Muscle layer of duodenum (tissue), 2 donors: ENCODE measurements around the gene AGPAT3.

ENCODE experiments used
- H3K27ac ChIP-seq: one replicate; pipeline ENCODE4 v1.7.0; 2013; ENCODE audit warnings: mild to moderate bottlenecking, low read length
- H3K27me3 ChIP-seq: one replicate; pipeline ENCODE4 v1.7.0; 2013; ENCODE audit warnings: low read depth, mild to moderate bottlenecking, control low read depth, low read length
- H3K36me3 ChIP-seq, 2 donors: one replicate each; pipeline ENCODE4 v1.7.0; 2013; ENCODE audit warnings: low read length in 2 of 2, control low read depth in 1 of 2, mild to moderate bottlenecking in 1 of 2; ENCODE audit not compliant: insufficient read depth in 2 of 2, control insufficient read depth in 1 of 2
- H3K4me1 ChIP-seq, 2 donors: one replicate each; pipeline ENCODE4 v1.7.0; 2013; ENCODE audit warnings: low read length in 2 of 2, mild to moderate bottlenecking in 2 of 2, control low read depth in 1 of 2, moderate library complexity in 1 of 2; ENCODE audit not compliant: insufficient read depth in 2 of 2, control insufficient read depth in 1 of 2
- H3K4me3 ChIP-seq, 2 donors: one replicate each; pipeline ENCODE4 v1.7.0; 2013; ENCODE audit warnings: low read length in 2 of 2, low read depth in 1 of 2, mild to moderate bottlenecking in 1 of 2
- H3K9me3 ChIP-seq, 2 donors: one replicate each; pipeline ENCODE4 v1.7.0; 2013; ENCODE audit warnings: low read length in 2 of 2, control low read depth in 1 of 2, mild to moderate bottlenecking in 1 of 2; ENCODE audit not compliant: control insufficient read depth in 1 of 2
- donor health status: healthy.

AGPAT3 gene

DNA sequence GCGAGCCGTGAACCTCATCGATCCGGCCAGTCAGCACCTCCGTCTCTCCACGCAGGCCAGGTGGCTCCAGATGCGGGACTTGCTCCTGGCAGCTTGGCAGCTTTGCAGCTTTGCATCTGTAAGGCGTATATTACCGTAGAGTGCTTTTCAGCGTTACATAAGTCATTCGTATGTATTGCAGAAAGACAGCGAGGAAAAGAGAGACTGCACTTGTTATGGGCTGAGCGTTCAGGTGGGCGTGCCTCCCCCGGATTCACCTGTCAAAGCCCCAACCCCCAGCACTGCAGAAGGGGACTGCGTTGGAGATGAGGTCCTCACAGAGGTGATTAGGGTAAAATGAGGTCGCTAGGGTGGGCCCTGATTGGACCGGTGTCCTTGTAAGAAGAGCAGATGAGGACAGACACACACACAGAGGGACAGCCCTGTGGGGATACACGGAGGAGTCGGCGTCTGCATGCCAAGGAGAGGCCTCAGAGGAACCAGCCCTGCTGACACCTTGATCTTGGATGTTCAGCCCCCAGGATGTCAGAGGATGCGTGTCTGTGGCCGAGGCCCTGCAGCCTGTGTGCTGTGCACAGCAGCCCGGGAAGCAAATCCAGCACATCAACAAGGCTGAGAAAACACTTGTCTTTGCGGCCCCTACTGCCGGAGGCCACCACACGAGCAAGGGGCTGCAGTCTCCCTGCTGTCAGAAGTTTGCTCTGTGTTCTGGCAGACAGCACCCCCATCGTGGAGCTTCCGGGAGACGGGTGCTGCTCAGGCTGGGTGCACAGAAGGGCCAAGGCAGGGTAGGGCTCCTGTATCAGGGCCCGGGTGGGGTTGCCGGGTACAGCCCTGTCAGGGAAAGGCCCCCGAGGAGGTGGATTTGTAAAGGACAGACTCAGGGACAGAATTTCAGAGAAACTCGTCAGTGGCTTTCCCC lies 10.9 kb upstream of the AGPAT3 start:
- Histone ChIP-seq H3K9me3 (no peaks in the 10 kb centered on the region), H3K36me3 (no peaks in the 10 kb centered on the region), H3K27me3 (no peaks in the 10 kb centered on the region), H3K4me1 (no peaks in the 10 kb centered on the region), H3K4me3 (no peak overlapping the region), H3K27ac (no peak overlapping the region)

DNA sequence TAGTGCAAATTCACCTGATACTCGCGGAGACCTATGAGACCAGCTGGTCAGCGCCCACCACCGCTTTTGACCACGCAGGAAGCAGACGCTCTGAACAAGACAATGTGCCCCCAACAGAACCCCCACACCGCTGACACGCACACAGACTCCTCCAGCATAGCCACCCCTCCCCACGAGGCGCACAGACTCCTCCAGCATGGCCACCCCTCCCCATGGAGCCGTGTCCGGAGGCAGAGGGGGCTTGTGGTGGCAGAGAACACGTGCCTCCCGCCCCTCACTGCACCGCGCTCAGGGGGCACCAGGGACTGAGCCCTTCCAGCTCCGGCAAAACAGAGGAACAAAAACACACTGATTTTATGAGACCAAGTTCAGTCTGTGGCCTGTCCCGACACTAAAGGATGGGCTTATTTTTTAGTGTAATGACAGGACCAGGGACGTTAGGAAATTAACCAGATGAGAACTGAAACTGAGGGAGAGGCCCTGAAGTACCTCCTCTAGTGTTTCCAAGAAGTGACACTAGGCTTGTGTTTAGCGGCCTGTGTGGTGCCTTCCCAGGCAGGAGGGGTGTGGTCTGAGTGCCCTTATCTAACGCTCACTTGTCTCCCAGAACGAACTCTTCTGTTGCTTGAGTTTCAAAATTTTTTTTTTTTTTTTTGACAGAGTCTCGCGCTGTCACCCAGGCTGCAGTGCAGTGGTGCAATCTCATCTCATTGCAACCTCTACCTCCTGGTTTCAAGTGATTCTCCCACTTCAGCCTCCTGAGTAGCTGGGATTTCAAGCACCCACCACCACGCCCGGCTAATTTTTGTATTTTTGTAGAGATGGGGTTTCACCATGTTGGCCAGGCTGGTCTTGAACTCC lies 10.0 kb upstream of the AGPAT3 start:
- no peak overlapping the region for H3K27ac ChIP-seq
- H3K27me3 ChIP-seq: no peaks in the 10 kb centered on the region

DNA sequence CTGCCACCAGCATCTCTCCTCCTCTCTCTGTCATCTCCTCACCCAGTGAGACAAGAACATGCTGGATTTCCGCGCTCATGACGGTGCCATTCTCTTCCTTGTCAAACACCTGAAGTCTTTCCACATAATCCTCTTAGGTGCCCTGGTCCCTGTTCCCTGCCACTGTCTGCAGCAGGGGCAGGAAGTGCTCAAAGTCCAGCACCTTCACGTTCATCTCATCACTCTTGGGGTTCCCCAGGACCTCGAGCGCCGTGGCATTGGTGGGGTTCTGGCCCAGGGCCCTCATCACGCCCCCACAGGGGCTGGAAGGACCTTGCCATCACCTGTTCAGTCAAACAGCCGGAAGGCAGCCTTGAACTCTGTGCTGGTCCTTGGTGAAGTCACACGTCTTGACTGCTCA lies 9.1 kb upstream of the AGPAT3 start:
- Histone ChIP-seq H3K4me3 (no peak overlapping the region), H3K36me3 (no peaks in the 10 kb centered on the region), H3K4me1 (peaks cover 0 to 8% of the 10 kb centered on the region in 2 donors), H3K27me3 (no peaks in the 10 kb centered on the region), H3K9me3 (no peaks in the 10 kb centered on the region), H3K27ac (no peak overlapping the region)

More for the DNA sequence above, 10.0 kb upstream of the AGPAT3 start:
- peaks cover 0 to 4% of the 10 kb centered on the region in 2 donors for H3K4me1 ChIP-seq
- H3K36me3 ChIP-seq: no peaks in the 10 kb centered on the region
- H3K4me3 ChIP-seq: no peak overlapping the region
- H3K9me3 ChIP-seq: no peaks in the 10 kb centered on the region

DNA sequence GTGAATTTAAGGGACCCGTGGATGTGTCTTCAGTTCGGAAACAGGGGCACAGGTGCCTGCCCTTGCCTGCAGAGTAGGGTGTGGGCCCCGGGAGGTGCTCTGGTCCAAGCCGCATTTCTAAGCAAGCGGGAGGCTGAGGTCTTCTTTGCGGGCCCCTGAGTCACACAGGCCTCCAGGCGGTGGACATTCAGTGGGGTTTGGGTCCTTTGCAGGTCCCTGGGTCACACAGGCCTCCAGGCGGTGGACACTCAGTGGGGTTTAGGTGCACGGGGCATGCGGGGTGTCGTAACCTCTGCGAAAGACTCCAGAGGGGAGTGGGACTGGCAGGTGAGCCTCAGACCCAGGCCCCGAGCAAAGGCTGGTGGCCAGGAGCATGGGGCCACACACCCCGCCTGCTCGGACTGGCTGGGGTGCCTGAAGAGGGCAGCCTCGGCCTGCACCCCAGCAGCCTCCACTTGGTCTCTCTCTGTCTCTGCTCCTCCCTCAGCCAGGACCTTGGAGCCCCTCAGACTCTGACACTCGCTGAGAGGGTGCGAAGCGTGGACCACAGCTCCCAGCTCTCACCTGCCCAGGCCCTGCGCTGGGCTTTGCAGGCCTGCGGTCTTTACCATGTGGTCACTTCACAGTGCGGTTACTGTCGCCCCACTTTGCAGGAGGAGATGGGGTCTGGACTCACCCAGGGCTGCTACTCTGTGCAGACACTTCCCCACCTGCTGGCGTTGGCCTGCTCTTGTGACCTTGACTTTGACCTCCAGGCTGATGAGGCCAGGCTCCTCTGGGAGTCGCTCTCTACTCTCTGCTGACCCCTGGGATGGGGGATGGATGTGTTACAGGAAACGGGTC lies 6.0 kb upstream of the AGPAT3 start:
- no peak overlapping the region for H3K4me3 ChIP-seq
- H3K4me1 ChIP-seq: peaks cover 0 to 8% of the 10 kb centered on the region in 2 donors
- no peak overlapping the region for H3K27ac ChIP-seq
- no peaks in the 10 kb centered on the region for H3K36me3 ChIP-seq
- no peaks in the 10 kb centered on the region for H3K9me3 ChIP-seq
- H3K27me3 ChIP-seq: no peaks in the 10 kb centered on the region

DNA sequence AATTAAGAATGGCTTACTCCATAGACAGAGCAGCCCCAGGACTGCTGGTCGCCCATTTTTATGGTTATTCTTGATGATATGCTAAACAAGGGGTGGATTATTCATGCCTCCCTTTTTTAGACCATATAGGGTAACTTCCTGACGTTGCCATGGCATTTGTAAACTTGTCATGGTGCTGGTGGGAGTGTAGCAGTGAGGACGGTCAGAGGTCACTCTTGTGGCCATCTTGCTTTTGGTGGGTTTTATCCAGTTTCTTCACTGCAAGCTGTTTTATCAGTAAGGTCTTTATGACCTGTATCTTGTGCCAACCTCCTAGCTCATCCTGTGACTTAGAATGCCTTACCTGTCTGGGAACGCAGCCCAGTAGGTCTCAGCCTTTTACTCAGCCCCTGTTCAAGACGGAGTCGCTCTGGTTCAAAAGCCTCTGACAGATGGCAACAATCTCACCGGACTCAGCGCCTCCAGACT lies 5.2 kb upstream of the AGPAT3 start:
- H3K27ac ChIP-seq: no peak overlapping the region

GRCh38 chr21:43861706-43862105 lies 3.3 kb upstream of the AGPAT3 start:
- peaks cover 3 to 12% of the 10 kb centered on the region in 2 donors for H3K4me1 ChIP-seq
- no peaks in the 10 kb centered on the region for H3K36me3 ChIP-seq
- H3K27me3 ChIP-seq: no peaks in the 10 kb centered on the region
- no peak overlapping the region for H3K4me3 ChIP-seq
- H3K9me3 ChIP-seq: no peaks in the 10 kb centered on the region
- no peak overlapping the region for H3K27ac ChIP-seq

More for the DNA sequence above, 5.2 kb upstream of the AGPAT3 start:
- H3K36me3 ChIP-seq: no peaks in the 10 kb centered on the region
- H3K4me1 ChIP-seq: peaks cover 0 to 8% of the 10 kb centered on the region in 2 donors
- no peaks in the 10 kb centered on the region for H3K9me3 ChIP-seq
- H3K4me3 ChIP-seq: no peak overlapping the region
- H3K27me3 ChIP-seq: no peaks in the 10 kb centered on the region

DNA sequence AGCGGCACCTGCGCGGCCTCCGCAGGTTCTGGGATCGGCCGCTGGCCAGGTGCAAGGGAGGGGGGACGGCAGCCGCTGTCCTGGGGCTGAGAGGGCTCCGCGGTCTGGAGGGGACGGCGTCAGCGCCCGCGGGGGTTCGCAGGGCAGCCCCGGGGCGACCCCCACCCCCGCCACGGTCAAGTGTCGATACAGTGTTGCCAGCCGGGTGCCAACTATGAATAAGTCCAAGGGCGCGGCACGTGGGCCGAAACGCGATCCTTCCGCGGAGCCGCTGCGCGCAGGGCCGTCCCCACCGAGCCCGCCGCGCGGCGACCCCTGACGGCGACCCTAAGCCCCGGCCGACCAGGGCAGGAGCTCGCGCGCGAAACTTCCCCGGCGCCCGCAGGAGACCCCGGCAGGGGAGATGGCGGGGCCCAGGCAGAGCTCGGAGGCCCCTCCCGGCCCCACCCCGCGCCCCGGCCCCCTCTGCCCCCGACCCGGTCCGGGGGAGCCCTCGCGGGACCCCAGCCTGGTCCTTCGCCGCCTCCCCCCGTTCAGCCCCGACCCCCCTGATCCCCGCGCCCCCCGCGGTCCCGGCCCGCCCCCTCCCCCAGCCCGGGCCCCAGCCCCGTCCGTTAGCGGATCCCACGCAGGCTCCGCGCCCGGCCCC lies 586 bp upstream of the AGPAT3 start:
- no peaks in the 10 kb centered on the region for H3K36me3 ChIP-seq
- H3K27ac ChIP-seq: no peak overlapping the region
- peaks cover 3 to 33% of the 10 kb centered on the region in 2 donors for H3K4me1 ChIP-seq
- no peaks in the 10 kb centered on the region for H3K9me3 ChIP-seq
- peak overlapping the region; percentile 11 to 66 for H3K4me3 ChIP-seq
- H3K27me3 ChIP-seq: no peaks in the 10 kb centered on the region

GRCh38 chr21:43865540-43866259 lies 677 bp downstream of the AGPAT3 start:
- H3K27me3 ChIP-seq: no peaks in the 10 kb centered on the region

GRCh38 chr21:43866260-43866629 lies 1.2 kb downstream of the AGPAT3 start:
- H3K4me1 ChIP-seq: peaks cover 3 to 29% of the 10 kb centered on the region in 2 donors
- H3K27ac ChIP-seq: peak overlapping the region; percentile 83

More at GRCh38 chr21:43865540-43866259, 677 bp downstream of the AGPAT3 start:
- Histone ChIP-seq H3K9me3 (no peaks in the 10 kb centered on the region), H3K27ac (peak overlapping the region; percentile 83), H3K4me3 (peak overlapping the region; percentile 66 to 69), H3K36me3 (peaks cover 0 to under 1% of the 10 kb centered on the region in 2 donors), H3K4me1 (peaks cover 3 to 30% of the 10 kb centered on the region in 2 donors)

More at GRCh38 chr21:43866260-43866629, 1.2 kb downstream of the AGPAT3 start:
- no peaks in the 10 kb centered on the region for H3K27me3 ChIP-seq
- peak overlapping the region; percentile 66 to 69 for H3K4me3 ChIP-seq
- no peaks in the 10 kb centered on the region for H3K9me3 ChIP-seq
- H3K36me3 ChIP-seq: peaks cover 0 to 4% of the 10 kb centered on the region in 2 donors
